Type B pancreatic cell (in vitro differentiated cells): ENCODE measurements around the gene HDAC2. TPM values are rescaled to one million over a fixed set of nuclear protein-coding genes. Genes with fewer than 3 reads are reported as not detected.
"Not testable (repeated sequence)": the region's sequence is repeated elsewhere in the genome, so short reads cannot be mapped to it uniquely, and the experiment has no call there.

Source experiments
- DNase-seq: peaks from one replicate; pipeline ENCODE4 v3.0.0; 2021; ENCODE audit warnings: mixed read lengths; ENCODE audit not compliant: unreplicated experiment; ENCODE audit errors: extremely low spot score
- H3K27ac Mint-ChIP-seq: 2 replicates; pipeline ENCODE4 v1.8.0; 2021; ENCODE audit warnings: mild to moderate bottlenecking, mixed read lengths
- H3K27me3 Mint-ChIP-seq: 2 replicates; pipeline ENCODE4 v1.8.0; 2021; ENCODE audit warnings: mixed read lengths
- H3K36me3 Mint-ChIP-seq: 2 replicates; pipeline ENCODE4 v1.8.0; 2021; ENCODE audit warnings: mixed read lengths
- H3K4me1 Mint-ChIP-seq: one replicate; pipeline ENCODE4 v1.8.0; 2021; ENCODE audit warnings: mixed read lengths; ENCODE audit not compliant: unreplicated experiment
- H3K4me3 Mint-ChIP-seq: 2 replicates; pipeline ENCODE4 v1.8.0; 2021; ENCODE audit warnings: mild to moderate bottlenecking, mixed read lengths
- H3K9me3 Mint-ChIP-seq: 2 replicates; pipeline ENCODE4 v1.8.0; 2021; ENCODE audit warnings: mixed read lengths
- CTCF ChIP-seq: fragments of 200-600 bp; sonication (generic); conservative IDR thresholded peaks from 2 replicates; pipeline ENCODE4 v1.5.0; 2021; ENCODE audit warnings: antibody characterized with exemption, mild to moderate bottlenecking
- total RNA-seq: library from RNA; stranded (reverse); gene quantifications from 2 replicates; pipeline ENCODE4 v1.2.1, GENCODE V29; 2021; ENCODE audit warnings: low replicate concordance

The HDAC2 gene
- total RNA-seq, 1 donor from 2014 or later: 232 TPM

- peak; percentile 90 for TF ChIP-seq CTCF
- no peak overlapping the region for H3K27ac Mint-ChIP-seq
- no peak overlapping the region for H3K4me3 Mint-ChIP-seq
- no peaks in the 10 kb centered on the region for H3K27me3 Mint-ChIP-seq
- no peaks in the 10 kb centered on the region for H3K9me3 Mint-ChIP-seq
- no peaks in the 10 kb centered on the region for H3K4me1 Mint-ChIP-seq
- H3K36me3 Mint-ChIP-seq: peaks cover 39% of the 10 kb centered on the region
- no peak for DNase-seq
Measured at GRCh38 chr6:113936093-113936934, 34.6 kb downstream of the HDAC2 start.

- no peak overlapping the region for H3K27ac Mint-ChIP-seq
- TF ChIP-seq CTCF: no peak
- peaks cover 33% of the 10 kb centered on the region for H3K36me3 Mint-ChIP-seq
- H3K4me3 Mint-ChIP-seq: no peak overlapping the region
- H3K9me3 Mint-ChIP-seq: peaks cover 12% of the 10 kb centered on the region
- no peak for DNase-seq
- H3K27me3 Mint-ChIP-seq: no peaks in the 10 kb centered on the region
- no peaks in the 10 kb centered on the region for H3K4me1 Mint-ChIP-seq
Measured at GRCh38 chr6:113934101-113934500, 36.8 kb downstream of the HDAC2 start.

- H3K4me3 Mint-ChIP-seq, H3K27me3 Mint-ChIP-seq, H3K27ac Mint-ChIP-seq, H3K4me1 Mint-ChIP-seq, DNase-seq: not testable (repeated sequence)
- peaks cover 15% of the 10 kb centered on the region for H3K9me3 Mint-ChIP-seq
- H3K36me3 Mint-ChIP-seq: peaks cover 33% of the 10 kb centered on the region
Measured at GRCh38 chr6:113931907-113932306, 39.0 kb downstream of the HDAC2 start.

GRCh38 chr6:113930183-113930582, 40.8 kb downstream of the HDAC2 start:
- no peak for TF ChIP-seq CTCF
- peaks cover 4% of the 10 kb centered on the region for H3K4me1 Mint-ChIP-seq

GRCh38 chr6:113927001-113927400, 43.9 kb downstream of the HDAC2 start:
- Mint-ChIP-seq H3K4me1 (peaks cover 7% of the 10 kb centered on the region), H3K27ac (no peak overlapping the region), H3K36me3 (peaks cover 10% of the 10 kb centered on the region), H3K27me3 (no peaks in the 10 kb centered on the region), H3K4me3 (no peak overlapping the region), H3K9me3 (peaks cover 15% of the 10 kb centered on the region)
- DNase-seq: no peak
- TF ChIP-seq CTCF: no peak

More at GRCh38 chr6:113930183-113930582, 40.8 kb downstream of the HDAC2 start:
- Mint-ChIP-seq H3K4me3 (no peak overlapping the region), H3K36me3 (peaks cover 28% of the 10 kb centered on the region), H3K27me3 (no peaks in the 10 kb centered on the region), H3K9me3 (peaks cover 15% of the 10 kb centered on the region), H3K27ac (no peak overlapping the region)
- no peak for DNase-seq

- Mint-ChIP-seq H3K9me3 (peaks cover 15% of the 10 kb centered on the region), H3K36me3 (peaks cover 10% of the 10 kb centered on the region), H3K27ac (no peak overlapping the region), H3K27me3 (no peaks in the 10 kb centered on the region), H3K4me3 (no peak overlapping the region), H3K4me1 (peaks cover 7% of the 10 kb centered on the region)
- no peak for DNase-seq
- no peak for TF ChIP-seq CTCF
Measured at GRCh38 chr6:113925378-113925777, 45.6 kb downstream of the HDAC2 start.
